HG02852 (cell line): ENCODE data around the gene FUT2.
"Not testable (repeated sequence)": the region's sequence is repeated elsewhere in the genome, so short reads cannot be mapped to it uniquely, and the experiment has no call there.

Source experiments
- ATAC-seq: cut with Tn5 transposase; IDR thresholded peaks from one replicate; pipeline ENCODE4 v1.9.1; 2021; ENCODE audit warnings: mild to moderate bottlenecking, moderate library complexity; ENCODE audit not compliant: unreplicated experiment

Gene FUT2

DNA sequence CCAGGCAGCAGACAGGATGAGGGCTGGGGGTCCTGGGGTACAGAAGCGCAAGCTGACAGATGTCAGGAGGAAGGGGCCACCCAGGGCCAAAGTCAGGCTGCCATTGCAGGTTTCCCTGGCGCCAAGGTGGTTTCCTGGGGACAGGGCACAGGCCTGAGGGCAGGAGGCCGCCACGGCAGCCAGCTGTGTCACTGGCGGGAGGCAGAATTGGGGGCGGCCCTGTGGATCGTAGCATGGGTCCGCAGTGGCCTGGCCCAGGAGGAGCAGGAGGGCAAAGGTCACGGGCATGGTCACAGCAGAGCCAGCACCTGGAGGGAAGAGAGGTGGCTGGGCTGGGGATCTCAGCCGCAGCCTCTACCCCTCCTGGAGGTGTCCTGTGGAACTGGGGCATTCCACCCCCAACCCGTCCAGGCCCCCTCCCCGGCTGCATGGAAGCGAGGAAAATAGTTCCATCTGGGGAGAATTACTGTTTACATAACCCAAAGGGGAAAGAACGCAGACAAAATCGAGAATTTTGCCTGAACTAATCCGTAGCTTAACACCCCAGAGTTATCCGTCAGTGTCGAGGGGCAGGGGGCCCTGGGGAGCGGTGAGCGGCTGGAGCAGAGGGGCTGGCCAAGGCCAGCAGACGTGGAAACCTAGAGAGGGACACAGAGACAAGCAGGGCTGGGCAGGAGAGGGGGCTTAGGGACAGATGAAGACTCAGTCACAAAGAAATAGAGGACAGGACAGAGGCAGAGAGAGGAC, 24.9 kb upstream of the FUT2 start:
- ATAC-seq, result no peak

DNA sequence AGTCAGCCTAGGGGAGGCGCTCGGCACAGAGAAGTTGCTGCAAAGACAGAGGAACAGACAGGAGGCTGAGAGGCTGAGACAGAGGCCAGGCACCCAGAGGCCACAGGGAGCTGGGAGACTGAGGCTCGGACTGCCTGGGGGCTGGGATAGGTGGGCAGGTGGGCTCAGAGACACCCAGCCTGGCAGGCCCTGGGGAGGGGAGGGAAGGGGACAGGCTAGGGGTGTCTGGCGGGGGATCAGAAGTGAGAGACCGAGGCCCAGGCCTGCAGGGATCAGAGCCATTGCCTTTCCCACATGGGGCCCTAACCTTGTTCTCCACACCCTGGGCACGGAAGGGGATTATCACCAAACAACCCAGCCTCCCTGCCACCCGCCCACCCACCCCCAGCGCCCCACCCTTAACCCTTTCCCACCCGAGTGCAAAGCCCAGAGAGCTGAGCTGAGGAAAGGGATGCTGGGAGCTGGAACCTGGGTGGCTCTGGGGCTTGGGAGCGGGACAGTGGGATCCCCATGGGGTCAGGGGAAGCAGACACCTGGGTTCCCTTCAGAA, 24.2 kb upstream of the FUT2 start:
- no peak for ATAC-seq

DNA sequence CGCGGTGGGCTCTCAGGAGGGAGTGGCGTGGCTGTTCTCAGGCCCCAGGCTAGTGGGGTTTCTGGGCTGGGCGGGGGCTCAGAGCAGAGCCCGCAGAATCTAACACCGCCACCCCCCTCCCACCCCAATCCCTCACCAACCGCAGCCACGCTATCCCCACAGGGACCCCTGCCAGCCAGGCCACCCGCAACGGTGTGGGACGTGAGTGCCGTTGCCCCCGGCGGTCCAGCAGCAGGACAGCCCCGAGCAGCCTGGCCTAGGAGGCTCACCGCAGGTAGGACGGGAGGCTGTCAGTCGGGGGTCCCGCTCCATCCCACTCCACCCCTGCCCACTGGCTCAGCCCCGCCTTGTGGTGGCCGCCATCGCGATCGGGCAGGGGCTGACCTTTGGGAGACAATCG, 22.8 kb upstream of the FUT2 start, which contains the start of gene NTN5:
NTN5 (minus strand) TSS at position 24 of the 400 bp plus-strand sequence. CDS start 2,031 bp downstream, outside the sequence.
- ATAC-seq, result no peak

DNA sequence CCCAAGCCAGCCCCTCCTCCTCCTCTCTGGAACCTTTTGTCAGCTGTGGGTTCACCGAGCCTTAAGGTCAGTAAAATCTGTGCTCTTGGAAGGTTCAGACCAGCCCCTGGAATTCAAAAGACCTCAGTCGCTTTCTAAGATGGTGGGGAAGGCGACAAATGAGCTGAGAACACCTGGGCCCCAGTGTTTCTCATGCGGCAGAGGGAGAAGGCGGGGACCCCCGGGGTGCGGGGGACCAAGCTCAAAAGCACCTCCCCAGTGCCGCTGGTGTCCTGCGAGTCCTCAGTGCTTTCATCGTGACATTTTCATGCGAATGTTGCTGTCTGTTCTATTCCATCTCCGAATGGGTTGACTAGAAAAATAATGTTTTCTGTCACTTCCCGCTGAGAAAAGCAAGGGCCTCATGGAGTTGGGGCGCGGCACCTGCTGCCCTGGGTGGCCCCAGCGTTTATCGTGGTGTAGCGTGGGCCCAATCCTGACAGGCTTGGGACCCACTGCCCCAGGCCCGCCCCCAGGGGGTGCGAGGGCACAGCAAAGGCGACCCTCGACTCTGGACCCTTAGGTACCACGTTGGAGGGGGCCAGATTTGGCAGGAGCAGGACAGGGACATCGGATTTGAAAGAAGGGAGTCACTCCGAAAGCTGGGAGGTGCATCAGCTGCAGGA, 22.2 kb upstream of the FUT2 start:
- ATAC-seq, result no peak

DNA sequence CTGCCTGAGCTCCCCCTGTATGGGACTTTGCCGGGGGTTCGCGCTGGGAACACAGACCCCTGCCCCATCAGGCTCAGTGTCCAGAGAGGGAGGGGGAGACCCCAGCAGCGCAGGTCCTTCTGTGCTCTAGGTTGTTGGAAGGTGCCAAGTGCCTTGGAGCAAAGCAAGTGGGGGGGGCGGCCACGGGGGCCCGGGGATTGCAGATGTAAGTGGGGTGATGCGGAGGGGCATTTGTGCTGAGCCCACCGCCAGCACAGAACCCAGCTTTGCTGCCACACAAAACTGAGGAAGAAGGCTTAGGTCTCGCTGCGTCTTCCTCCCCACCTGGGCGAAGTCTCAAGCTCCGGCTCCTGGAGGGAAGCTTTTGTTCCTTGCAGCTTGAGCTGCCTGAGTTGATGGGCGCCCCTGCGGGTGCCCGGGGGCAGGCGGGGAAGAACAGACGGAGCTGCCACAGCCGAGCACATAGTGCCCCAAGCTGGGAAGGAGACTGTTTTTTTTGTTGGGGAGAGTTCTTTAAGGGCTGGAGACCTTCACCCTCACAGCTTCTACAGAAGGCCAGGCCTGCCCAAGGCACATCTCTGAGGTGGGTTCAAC, 21.5 kb upstream of the FUT2 start:
- ATAC-seq, result no peak

DNA sequence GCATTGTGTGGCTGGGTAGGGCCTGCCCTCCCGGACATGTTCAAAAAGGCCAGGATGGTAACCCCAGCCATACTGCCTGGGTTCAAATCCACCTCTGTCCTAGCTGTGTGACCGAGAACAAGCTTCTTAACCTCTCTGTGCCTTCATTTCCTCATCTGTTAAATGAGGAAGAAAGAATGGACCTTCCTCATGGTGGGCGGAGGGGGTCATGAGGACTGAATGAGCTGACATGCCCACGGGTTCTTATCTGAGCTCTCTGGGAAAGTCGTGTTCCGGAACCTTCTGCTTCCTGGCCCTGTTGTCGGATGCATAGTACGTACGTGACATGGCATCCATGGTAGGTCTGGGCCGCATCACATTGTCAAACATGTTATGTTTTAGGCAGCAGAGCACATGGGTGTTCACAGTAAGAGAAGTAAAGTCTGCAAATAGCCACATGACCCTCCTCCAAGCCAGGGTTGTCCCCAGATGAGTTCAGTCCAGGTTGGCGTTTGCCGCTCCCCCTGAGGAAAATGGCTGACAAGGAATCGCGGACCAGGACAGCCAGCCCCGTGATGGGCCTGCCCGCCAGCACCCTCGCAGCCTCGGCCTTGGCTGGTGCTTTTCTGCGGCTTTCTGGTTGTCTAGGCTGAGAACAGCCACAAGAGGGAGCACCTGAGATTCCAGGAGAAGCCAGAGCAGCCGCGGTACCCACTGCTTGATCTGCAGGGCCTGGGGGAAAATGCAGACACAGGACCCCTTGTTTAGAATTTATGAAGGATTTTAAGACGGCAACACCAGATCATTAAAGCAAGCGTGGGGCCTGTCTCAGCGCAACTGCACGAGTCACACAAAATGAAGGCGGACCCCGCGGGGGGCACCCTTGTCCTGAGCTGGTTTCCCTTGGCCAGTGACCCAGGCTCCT, 20.6 kb upstream of the FUT2 start:
- no peak for ATAC-seq

DNA sequence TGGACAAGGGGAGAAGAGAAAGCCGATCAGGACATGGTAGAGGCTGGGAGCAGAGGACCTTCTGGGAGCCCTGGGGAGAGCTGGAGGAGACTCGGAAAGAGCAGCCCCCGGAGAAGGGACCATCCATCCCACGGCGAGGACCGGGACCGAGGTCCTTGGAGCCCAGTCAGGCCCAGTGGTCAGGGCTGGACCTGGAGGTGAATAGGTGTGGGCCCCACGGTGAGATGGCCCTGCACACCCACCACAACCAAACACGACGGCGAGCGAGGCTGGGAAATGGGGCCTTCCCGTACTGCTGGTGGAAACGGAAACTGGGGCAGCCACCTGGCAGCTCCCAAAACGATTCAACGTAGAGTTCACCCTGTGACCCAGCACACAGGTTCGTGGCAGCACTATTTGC, 19.3 kb upstream of the FUT2 start:
- ATAC-seq, result no peak

DNA sequence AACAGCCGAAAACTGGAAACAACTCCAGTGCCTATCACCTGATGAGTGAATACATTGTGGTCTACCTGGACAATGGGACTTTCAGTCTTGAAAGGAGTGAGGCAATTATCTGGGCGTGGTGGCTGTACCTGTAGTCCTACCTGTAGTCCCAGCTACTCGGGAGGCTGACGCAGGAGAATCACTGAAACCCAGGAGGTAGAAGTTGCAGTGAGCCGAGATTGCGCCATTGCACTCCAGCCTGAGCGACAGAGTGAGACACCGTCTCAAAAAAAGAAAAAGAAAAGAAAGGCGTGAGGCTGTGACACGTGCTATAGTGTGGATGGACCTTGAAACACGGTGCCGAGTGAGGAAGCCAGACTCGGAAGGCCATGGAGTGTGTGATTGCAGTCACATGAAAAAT, 18.9 kb upstream of the FUT2 start:
- no peak for ATAC-seq

DNA sequence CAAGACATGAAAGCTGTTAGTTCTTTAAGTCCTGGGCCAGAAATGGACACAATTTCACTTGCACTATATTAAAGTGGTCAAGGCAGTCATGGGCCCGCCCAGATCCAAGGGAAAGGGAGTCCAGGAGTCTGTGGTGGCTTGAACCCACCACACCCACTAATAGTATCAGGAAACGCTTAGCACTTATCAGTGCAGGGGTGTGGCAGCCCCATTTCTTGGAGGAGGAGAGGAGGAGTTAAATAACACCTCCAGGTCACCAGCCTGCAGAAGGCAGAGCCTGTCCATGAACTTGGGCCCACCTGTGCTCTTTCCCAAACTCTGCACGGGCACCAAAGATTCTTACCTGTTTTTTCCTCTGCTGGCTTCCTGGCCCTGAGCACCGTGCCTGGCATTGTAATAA, 17.6 kb upstream of the FUT2 start:
- ATAC-seq, result no peak

DNA sequence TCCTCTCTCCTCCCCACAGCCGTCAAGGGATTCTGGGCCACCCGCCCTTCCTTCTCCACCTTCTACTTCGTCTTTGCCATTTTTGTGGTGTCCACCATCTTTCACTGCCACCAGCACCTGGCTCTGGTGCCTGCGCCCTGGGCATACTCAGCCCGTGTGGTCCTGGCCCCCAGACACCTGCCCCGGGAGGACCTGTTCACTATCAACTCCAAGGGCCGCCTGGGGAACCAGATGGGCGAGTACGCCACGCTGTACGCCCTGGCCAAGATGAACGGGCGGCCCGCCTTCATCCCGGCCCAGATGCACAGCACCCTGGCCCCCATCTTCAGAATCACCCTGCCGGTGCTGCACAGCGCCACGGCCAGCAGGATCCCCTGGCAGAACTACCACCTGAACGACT, 15.8 kb upstream of the FUT2 start:
- ATAC-seq, result not testable (repeated sequence)

DNA sequence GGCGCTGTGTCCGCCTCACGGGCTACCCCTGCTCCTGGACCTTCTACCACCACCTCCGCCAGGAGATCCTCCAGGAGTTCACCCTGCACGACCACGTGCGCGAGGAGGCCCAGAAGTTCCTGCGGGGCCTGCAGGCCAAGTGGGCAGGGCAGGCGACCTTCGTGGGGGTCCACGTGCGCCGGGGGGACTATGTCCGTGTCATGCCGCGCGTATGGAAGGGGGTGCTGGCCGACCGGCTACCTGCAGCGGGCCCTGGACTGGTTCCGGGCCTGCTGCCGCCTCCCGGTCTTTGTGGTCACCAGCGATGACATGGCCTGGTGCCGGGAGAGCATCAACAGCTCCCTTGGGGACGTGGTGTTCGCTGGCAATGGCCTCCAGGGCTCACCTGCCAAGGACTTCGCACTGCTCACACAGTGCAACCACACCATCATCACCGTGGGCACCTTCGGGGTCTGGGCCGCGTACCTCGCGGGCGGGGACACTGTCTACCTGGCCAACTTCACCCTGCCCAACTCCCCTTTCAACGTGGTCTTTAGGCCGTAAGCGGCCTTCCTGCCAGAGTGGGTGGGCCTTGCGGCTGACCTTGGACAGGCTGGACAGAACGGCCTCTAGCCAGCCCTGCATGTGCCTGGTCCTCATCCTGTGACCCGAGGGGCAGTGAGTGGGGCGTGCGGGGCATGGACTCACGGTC, 15.2 kb upstream of the FUT2 start:
- ATAC-seq, result no peak

DNA sequence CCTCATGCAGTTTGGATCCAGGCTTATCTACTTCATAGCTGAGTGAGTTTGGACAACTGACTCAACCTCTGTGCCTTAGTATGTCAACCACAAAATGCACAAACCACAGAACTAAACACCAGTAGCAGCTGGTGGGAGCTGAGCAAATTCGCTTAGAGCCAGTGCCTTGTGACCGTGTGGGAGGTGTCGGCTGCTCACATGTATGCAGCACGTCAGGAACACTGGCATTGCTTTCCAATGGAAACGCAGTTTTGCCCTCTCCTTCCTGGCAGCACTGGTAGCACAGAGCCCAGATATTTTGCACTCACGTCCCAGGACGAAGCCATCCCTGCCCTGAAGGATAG, 14.7 kb upstream of the FUT2 start:
- ATAC-seq, result no peak

DNA sequence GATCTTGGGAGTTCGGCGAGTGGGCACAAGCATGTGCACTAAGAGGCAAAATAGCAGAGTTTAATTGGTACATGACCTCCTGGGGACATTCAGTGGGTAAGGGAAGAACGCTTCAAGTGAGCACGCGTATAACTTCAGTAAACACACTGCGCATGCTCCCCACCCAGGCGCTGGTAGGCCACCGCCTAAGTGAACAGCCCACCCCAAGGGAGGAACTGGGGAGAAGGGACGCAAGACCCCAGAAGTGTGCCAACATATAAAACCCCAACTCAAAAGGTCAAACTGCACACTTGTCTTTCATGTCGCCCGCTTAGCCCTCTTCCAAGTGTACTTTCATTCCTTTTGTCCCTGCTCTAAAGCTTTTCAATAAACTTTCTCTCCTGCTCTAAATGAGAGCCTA, 12.4 kb upstream of the FUT2 start:
- no peak for ATAC-seq

DNA sequence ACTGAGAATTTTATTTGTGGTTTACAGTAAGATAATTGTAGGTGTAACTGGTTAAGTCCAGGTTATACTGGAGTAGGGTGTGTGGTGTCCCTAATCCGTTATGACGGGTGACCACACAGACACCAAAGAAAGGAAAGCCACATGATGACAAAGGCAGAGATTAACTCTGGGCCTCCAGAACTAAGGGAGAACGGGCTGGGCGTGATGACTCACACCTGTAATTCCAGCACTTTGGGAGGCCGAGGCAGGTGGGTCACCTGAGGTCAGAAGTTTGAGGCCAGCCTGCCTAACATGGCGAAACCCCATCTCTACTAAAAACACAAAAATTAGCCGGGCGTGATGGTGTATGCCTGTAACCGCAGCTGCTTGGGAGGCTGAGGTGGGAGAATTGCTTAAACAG, 10.2 kb upstream of the FUT2 start:
- ATAC-seq, result no peak

DNA sequence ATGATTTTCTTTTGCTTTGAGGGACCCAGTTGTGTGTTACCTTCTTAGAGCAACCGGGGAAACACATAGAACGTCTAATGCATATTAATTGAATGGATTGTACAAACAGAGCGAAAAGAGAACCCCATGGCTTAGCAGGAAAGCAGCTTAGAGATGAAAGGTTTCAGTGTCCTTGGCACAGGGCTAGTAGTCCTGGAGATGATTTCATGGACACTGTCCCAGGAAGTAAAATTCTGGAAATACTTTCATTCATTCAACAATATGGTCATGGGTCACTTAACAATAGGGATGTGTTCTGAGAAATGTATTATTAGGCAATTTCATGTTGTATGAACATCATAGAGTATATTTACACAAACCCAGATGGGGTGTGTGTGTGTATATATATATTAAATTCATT, 9.7 kb upstream of the FUT2 start:
- no peak for ATAC-seq

DNA sequence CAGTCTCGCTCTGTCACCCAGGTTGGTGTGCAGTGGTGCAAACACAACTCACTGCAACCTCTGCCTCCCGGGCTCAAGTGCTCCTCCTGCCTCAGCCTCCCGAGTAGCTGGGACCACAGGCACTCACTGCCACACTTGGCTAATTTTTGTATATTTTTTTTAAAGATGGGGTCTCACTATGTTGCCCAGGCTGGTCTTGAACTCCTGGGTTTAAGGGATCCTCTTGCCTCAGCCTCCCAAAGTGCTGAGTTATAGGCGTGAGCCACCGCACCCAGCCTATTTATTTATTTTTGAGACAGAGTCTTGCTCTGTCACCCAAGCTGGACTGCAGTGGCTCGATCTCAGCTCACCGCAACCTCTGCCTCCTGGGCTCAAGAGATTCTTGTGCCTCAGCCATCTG, 9.1 kb upstream of the FUT2 start:
- ATAC-seq, result not testable (repeated sequence)

DNA sequence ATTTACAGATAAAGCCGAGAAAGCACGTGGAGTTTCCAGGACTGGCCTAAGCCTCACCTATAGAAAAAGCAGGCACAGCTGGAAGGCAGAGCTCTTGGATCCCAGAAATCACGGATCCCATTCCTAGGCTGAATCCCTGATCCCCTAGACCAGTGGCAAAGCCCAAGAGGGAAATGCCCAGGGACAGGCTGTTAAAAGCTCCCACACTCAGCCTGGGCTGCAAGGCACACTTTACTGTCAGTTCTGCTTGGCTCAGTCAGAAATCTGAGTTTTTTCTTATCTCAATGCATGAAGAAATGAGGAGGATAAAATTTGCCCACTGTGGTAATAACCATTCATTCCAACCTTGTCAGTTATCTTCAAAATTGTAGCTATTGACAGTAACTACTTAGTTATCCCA, 8.0 kb upstream of the FUT2 start:
- ATAC-seq, result no peak

DNA sequence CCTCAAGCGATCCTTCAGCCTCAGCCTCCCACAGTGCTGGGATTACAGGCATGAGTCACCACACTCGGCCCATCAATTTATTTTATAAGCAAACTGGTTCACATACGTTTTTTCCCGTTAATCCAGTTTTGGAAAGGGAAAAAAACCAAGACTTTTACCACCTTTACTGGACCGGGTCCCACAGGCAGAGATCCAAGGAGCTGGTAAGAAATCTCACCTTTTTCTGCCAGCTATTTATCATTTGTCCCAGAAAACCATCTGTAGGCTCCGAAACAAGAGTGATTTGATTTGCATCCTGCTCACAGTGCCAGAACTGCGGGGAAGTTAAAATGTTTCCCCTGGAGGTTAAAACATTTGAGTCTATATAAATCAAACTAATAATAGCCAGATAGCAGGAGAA, 6.3 kb upstream of the FUT2 start:
- ATAC-seq, result no peak

DNA sequence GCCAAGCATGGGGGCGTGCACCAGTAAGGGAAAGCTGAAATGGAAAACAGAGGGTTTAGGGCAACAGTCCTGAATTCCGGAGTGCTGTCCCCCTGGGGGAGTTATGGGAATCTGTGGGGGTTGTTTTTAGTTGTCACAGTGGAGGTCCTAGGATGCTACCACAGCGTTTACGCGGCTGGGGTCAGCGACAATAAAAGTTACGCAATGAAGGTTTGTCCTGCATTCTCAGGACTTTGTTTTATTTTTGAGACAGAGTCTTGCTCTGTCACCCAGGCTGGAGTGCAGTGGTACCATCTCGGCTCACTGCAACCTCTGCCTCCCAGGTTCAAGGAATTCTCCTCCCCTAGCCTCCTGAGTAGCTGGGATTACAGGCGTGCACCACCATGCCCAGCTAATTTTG, 2.1 kb upstream of the FUT2 start:
- not testable (repeated sequence) for ATAC-seq

DNA sequence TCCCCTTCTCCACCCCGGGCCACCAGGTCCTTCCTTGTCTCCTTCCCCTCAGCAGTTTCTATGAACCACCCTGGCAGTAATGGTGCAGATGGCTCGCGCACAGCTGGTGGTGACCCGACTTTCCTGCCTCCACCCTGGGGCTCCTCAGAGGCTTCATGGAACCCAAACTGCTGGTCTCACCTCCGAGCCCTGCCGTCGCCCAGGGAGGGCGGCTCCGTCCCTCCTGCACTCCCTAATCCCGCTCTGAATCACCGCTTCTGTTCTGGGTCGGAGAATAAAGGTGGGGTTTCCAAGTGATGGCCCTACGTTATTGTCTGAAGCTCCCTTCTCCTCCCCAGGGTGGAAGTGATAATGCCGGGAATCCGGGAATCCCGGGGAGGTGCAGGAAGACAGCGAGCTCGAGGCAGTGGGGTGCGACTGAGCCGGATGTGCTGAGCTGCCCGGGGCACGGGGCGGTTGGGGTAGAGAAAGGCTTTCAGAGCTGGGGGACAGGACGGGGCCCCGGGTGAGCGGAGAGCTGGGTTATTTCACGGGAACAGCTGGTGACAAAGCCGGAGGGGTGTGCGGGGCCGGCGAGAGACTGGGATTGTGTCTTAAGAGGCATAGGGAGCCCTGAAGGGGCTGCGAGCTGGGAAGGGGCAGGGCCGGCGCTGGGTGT, 711 bp downstream of the FUT2 start:
- no peak for ATAC-seq
